HG03432 (cell line): ENCODE results near the gene CRX.
"Not testable (repeated sequence)": the region's sequence is repeated elsewhere in the genome, so short reads cannot be mapped to it uniquely, and the experiment has no call there.

ENCODE experiments used
- ATAC-seq: cut with Tn5 transposase; IDR thresholded peaks from one replicate; pipeline ENCODE4 v1.9.1; 2021; ENCODE audit warnings: mild to moderate bottlenecking, moderate library complexity; ENCODE audit not compliant: unreplicated experiment

Gene CRX

DNA sequence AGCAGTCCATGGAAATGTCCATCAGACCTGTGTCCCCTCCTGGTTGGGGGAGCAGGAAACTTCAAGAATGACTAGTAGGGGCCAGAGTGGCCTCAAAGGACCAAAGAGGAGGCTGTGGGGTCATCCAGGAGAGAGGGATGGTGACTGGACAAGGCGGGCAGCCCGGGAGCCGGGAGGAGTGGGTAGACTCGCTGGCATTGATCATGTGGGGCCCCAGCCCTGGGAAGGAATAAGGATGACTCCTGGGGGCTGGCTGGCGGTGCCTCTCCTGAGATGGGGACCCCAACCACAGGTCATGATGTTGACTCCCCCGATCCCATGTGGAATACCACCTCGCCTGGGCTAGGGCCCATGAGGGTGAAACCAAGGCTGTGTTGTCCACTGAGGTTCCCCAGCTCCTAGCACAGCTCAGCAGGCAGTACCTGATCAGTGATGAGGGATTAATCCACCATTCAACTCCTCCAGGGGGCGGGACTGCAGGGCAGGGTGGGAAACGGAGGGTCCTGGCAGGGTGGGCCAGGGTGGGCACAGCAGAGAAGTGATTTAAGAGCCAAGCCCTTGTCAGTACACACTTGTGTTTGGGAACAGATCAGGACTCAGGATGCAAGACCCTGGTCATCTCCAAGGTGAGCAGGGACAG is 37.0 kb downstream of the CRX start, which contains the start of gene TPRX2:
Gene TPRX2 (plus strand): TSS at position 590 of the 640 bp plus-strand sequence. CDS start 12 bp downstream, at position 602.
- ATAC-seq, result not testable (repeated sequence)

DNA sequence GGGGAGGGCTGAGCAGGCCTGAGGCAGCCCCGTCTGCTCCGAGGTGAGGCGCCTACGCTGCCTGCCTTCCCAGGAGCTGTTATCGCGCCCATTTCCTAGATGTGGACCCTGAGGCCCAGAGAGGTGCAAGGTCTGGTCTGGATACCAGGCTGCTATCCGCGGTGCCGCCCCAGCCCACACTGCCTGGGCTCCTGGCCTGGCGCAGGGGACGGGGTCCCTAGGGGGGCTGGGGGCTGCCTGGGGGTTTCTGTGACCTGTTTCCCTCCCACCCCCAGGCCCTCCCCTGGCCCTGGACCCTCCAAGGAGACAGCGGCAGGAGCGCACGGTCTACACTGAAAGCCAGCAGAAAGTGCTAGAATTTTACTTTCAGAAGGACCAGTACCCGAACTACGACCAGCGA is 38.1 kb downstream of the CRX start:
- not testable (repeated sequence) for ATAC-seq

DNA sequence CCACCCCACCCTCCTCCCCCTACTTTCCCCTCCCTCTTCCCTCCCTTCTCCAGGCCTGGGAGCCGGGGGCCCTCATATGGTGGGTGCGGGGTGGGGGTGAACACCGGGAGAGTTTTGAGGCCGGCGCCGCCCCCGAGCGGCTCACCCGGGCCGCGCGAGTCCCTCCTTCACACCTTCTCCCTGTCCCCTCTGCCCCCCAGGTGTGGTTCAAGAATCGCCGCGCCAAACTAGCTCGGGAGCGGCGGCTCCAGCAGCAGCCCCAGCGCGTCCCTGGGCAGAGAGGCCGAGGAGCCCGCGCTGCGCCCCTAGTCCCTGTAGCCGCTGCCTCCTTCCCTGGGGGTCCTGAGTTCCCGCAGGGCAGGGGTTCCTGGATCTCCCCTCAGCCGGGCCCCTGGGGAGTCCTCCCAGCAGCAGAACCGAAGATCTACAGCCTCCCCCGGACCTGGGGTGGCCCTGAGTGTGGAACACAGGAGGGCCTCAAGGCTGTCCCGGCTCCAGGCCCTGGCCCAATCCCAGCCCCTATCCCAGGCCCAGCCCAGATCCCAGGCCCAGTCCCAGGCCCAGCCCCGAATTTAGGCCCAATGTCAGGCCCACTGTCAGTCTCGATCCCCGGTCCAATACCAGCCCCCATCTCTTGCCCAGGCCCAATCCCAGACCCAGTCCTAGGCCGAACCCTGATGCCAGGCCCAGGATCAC is 39.0 kb downstream of the CRX start:
- ATAC-seq, result no peak

DNA sequence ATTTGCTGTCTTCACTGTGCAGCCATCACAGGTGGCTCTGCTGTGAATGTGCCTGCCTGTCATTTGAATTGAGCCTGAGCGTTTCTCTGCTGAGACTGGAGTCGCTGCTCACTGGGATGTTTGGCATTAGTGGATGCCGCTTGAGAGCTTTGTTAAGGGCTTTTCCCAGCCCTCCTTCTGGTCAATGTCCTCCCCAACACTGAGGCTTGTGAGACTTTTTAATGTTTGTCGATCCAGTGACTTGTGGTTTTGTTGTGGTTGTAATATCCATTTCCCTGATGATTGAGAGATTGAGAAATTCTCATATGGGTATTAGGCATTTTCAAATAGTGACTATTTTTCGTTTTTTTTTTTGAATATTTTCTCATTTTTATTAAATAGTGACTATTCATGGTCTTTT is 39.9 kb downstream of the CRX start:
- ATAC-seq, result no peak

DNA sequence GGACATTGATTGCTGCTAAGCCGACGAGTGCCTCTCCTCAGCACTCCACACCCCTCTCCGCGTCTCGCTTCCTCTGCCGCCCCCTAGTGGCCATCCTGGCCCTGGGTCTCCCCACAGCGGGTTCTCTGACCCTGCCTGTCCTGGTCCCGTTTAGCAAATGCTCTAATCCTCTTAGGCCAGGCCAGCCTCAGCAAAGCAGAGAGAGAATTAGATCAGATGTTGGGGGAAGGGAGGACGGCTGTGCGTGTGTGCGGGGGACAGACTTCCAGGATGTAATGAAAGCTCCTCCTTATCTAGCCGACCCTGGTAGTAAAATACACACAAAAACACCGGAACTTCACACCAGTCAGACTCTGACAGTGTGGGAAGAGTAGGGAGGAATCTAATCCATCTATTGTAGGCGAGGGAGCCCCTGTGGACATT is 41.8 kb downstream of the CRX start:
- ATAC-seq, result no peak

DNA sequence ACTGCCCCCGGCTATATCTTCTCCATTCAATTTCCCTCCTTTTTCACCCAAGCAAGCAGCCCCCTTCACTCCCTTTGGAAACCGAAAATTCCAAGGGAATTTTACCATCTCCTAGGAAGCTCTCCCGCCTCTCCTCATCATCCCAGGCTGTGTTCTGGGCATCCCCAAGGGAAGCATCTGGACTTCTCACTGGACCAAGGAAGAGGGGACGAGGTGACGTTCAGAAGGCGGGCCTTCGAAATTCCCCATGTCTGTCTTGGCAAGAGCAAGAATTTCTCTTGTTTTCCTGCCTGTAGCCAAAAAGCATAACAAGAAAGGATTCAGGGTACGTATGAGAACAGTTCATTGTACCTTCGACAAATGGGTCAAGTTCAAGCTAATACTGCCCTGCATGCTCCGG is 43.4 kb downstream of the CRX start:
- ATAC-seq, result no peak

DNA sequence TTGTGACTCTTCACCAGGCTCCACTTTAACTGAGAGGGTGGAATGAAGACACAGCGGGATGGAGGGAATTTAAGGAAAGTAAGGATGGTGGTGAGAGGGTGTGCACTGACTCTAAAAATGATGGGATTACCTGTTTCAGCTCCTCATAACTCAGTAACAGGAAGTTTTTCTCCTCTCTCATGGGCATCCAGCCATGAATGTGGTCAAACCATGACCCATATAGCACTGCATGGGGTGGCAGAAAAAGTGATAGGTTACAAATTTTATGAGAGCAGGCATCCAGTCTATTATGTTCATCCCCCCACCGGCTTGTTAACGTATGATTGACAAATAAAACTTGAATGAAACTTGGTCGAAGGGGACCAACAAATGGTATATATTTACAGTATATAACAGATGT is 57.2 kb downstream of the CRX start:
- ATAC-seq, result no peak

DNA sequence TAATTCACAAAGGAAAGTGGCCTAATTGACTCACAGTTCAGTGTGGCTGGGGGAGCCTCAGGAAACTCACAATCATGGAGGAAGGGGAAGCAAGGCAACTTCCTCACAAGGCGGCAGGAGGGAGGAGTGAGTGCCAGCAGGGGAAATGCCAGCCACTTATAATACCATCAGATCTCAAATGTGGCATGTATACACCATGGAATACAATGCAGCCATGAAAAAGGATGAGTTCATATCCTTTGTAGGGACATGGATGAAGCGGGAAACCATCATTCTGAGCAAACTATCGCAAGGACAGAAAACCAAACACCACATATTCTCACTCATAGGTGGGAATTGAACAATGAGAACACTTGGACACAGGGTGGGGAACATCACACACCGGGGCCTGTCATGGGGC is 57.6 kb downstream of the CRX start:
- ATAC-seq, result not testable (repeated sequence)

DNA sequence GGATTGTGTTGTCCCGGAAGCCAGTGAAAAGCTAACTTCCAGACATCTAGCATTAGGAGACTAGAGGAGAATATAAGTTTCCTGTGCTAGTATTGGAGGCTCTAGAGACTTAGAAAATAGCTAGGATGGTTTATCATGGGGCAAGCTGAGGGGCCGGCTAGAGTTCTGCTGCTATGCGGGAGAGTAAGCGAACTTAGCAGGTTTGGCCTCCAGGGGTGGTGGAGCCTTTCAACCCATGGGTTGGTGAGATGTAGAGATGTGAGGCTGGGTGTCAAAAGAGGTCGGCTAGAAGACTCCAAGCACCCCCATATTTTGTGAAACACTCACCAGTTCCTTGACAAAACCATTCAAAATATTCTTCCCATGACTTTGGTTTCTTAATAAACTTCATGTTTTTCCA is 60.0 kb downstream of the CRX start:
- ATAC-seq, result no peak

DNA sequence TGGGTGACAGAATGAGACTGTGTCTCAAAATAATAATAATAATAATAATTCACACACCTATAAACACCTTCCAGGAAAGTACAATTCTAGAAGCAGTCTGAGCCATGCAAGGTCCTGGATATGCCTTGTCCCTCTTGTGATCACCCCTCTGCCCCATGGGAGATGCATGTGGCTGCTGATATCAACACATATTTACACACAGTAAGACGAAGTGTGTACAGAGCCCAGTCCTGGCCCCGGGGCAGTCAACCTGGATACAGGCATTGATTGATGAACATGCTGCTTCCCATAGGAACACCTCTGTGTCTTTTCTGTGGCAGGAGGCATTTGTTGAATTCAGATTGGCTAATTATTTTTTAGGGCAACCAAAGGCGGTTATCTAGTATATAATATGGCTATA is 61.2 kb downstream of the CRX start:
- no peak for ATAC-seq

DNA sequence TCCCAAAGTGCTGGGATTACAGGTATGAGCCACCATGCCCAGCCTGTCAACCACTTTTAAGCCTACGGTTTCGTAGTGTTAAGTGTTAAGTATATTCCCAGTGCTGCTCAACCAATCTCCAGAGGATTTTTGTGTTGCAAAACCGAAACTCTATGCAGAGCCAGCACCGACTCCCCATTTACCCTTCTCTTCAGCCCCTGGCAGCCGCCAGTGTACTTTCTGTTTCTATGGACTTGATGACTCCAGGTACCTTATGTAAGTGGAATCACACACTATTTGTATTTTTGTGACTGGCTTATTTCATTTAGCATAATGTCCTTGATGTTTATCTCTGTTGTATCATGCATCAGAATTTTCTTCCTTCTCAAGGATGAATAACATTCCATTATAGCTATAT is 63.3 kb downstream of the CRX start:
- ATAC-seq, result no peak

DNA sequence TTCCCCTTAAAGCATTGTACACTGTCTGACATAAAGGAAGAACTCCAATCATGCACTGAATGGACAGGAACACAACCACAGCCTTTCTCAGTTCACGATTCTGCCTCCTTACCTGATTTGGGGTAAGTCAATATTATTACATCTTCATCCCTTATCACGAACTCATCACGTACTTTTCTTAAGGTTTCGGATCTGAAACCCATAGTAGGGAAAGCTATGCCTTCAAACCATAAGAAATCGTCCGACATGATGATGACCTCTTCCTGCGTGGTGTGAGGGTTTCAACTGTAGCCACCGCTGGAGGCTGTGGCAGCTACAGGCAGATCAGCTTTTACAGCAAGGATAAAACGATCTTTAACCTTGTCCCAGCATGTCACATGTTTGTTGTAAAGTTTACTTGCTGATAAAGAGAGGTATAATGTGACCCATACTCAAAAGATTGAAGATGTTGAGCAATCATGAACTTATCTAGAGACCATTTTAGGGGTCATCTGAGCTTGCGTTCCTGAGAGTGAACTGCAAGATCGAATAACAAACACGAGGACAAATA is 64.3 kb downstream of the CRX start, which contains the start of gene SULT2A1:
Gene SULT2A1 (minus strand): TSS at position 306 of the 550 bp plus-strand sequence. CDS start 58 bp downstream, at position 248.
- ATAC-seq, result no peak

DNA sequence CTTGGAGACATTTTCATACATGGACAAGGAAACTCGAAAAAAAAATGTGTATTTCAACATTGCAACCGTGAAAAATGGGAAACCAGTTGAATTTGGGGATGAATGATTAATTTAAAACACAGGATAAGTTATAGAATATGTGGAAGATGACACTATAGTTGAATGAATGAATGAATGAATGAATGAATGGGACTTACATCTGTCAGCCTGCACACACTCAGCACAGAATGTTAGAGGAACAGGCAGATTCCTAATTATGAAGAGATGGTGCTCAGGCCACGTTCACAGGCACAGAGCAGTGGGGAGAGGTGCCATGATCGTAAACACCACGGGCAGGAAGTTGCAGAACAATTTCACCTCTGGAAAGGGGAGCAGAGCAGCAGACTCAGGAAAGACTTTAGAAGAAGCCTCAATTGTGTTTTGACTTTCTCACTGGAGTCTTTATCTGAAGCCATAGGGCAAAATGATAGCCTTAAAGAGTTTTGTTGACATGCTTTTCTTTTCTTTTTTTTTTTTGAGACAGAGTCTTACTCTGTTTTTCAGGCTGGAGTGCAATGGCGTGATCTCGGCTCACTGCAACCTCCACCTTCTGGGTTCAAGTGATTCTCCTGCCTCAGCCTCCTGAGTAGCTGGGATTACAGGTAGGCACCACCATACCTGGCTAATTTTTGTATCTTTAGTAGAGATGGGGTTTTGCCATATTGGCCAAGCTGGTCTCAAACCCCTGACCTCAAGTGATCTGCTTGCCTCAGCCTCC is 69.3 kb downstream of the CRX start:
- ATAC-seq, result no peak

DNA sequence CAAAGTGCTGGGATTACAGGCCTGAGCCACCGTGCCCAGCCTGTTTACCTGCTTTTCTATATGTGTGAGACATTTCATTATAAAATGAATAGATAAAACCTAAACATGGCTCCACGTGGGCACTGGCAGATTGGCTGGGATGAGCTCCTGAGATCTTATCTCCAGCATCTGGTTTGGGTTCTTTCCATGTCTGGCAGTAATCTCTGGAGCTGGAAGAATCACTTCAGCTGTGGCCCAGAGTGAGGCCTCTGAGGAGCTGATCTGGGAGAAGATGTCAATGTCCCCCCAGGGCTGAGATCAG is 69.8 kb downstream of the CRX start:
- ATAC-seq, result no peak

DNA sequence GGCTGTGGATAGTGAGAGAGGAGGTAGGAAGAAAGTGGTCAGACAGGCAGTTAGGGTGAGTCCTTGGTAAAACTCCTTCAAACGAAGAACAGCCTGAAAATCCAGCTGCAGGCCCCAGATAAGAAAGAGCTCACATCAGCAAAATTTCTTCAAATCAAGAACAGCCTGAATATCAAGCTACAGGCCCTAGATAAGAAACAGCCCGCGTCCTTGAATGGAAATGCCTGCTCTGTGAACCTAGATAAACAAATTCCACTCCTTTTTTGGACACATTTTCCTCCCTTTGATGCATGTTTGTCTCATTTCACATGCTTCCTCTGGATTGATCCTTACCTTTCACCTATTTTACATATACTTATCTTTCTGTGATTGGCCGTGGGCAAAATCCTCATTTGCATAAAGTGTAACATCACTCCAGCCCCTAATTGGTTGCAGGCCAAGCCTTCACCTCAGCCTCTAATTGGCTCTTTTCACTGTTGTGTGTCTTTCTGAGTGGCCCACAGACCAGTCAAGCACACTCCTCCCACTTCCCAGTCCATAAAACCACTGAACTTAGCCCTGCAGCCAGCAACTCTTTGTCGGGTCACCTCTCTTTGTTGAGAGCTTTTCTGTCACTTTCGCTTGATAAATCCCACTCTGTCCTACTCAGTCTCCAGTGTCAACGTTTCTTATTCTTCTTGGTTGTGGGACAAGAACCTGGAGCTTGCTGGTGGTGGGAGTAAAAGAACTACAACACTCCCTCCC is 70.4 kb downstream of the CRX start:
- ATAC-seq, result no peak
